OCI-LY7 (cell line): ENCODE data around the gene AKAP8L.

ENCODE experiments used
- CTCF ChIP-seq: fragments of 200-600 bp; sonication (generic); conservative IDR thresholded peaks from 2 replicates; pipeline ENCODE4 v1.5.1; 2014; ENCODE audit warnings: mild to moderate bottlenecking, antibody characterized with exemption, low read length, moderate library complexity, mixed read lengths
- EZH2phosphoT487 ChIP-seq: fragments of 200-600 bp; sonication (generic); IDR thresholded peaks from 2 replicates; pipeline ENCODE4 v1.6.1; 2018; ENCODE audit warnings: low read depth, borderline replicate concordance, mild to moderate bottlenecking, mixed run types, antibody characterized with exemption, low read length, moderate library complexity, mixed read lengths

- TF ChIP-seq CTCF (no peak), EZH2phosphoT487 (no peak)
Observed at GRCh38 chr19:15426485-15427349, 7.9 kb upstream of the AKAP8L start.
